ENCODE measurements around the gene HSPH1. TPM values are rescaled to one million over a fixed set of nuclear protein-coding genes. Genes with fewer than 3 reads are reported as not detected.

The HSPH1 gene
- total RNA-seq, 1 donor from 2014 or later, result 176 TPM

GRCh38 chr13:31198519-31198918, 36.8 kb upstream of the HSPH1 start:
- Mint-ChIP-seq H3K4me3 (peak overlapping the region; percentile 60), H3K27me3 (peaks cover 49% of the 10 kb centered on the region), H3K36me3 (peaks cover 3% of the 10 kb centered on the region), H3K4me1 (ENCODE audit: unreplicated experiment) (peaks cover 19% of the 10 kb centered on the region), H3K9me3 (no peaks in the 10 kb centered on the region), H3K27ac (no peak overlapping the region)
- no peak for DNase-seq (ENCODE audit: extremely low spot score, unreplicated experiment)
- TF ChIP-seq, protein P1, sequence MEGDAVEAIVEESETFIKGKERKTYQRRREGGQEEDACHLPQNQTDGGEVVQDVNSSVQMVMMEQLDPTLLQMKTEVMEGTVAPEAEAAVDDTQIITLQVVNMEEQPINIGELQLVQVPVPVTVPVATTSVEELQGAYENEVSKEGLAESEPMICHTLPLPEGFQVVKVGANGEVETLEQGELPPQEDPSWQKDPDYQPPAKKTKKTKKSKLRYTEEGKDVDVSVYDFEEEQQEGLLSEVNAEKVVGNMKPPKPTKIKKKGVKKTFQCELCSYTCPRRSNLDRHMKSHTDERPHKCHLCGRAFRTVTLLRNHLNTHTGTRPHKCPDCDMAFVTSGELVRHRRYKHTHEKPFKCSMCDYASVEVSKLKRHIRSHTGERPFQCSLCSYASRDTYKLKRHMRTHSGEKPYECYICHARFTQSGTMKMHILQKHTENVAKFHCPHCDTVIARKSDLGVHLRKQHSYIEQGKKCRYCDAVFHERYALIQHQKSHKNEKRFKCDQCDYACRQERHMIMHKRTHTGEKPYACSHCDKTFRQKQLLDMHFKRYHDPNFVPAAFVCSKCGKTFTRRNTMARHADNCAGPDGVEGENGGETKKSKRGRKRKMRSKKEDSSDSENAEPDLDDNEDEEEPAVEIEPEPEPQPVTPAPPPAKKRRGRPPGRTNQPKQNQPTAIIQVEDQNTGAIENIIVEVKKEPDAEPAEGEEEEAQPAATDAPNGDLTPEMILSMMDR (conservative IDR thresholded peaks at IDR 0.05), result no peak

DNA sequence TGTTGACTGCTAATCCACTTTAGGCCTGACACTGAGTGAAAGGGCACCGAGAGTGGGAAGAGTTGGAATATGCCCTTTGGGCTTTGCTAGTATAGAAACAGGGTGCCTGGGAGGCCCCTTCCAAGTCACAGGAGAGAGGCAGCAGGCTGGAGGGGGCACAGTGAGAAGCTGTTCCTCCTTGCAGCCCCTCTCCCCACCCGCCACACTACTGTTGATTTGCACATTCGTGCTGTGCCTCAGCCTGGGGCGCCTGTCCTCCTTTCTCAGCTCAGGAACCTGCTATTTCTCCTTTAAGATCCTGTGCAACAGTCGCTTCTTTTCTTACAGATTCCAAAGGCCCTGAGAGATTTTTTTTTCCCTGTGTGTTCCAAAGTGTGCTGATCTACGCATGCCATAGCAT, 35.3 kb upstream of the HSPH1 start:
- peaks cover 48% of the 10 kb centered on the region for H3K27me3 Mint-ChIP-seq

DNA sequence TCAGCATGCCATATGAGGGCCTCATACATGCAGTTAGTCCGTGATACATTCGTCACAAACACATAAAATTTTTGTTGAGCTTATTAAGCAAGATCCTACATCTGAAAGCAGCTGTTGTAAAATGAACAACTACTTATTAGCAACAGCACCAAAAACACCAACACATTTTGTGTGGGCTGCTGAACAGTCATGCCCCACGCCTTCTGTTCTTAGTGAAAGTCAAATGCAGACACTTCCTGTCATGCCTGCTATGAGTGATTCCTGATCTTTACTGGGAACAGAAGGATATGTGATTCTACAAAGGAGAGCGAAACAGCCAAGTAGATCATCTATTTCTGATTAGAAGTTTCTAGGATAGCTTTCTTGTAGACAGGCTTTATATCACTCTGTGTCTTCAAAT, 33.9 kb upstream of the HSPH1 start:
- Mint-ChIP-seq H3K27ac (no peak overlapping the region), H3K4me3 (no peak overlapping the region), H3K27me3 (peaks cover 54% of the 10 kb centered on the region), H3K9me3 (no peaks in the 10 kb centered on the region), H3K4me1 (ENCODE audit: unreplicated experiment) (peaks cover 12% of the 10 kb centered on the region), H3K36me3 (peaks cover 3% of the 10 kb centered on the region)
- DNase-seq (ENCODE audit: extremely low spot score, unreplicated experiment), result no peak
- TF ChIP-seq, protein P1 (conservative IDR thresholded peaks at IDR 0.05), result no peak

More for the DNA sequence above, 35.3 kb upstream of the HSPH1 start:
- TF ChIP-seq, protein P1 (conservative IDR thresholded peaks at IDR 0.05), result no peak
- no peak overlapping the region for H3K4me3 Mint-ChIP-seq
- peaks cover 19% of the 10 kb centered on the region for H3K4me1 Mint-ChIP-seq (ENCODE audit: unreplicated experiment)
- no peak for DNase-seq (ENCODE audit: extremely low spot score, unreplicated experiment)
- H3K9me3 Mint-ChIP-seq, result no peaks in the 10 kb centered on the region
- no peak overlapping the region for H3K27ac Mint-ChIP-seq
- H3K36me3 Mint-ChIP-seq, result peaks cover 3% of the 10 kb centered on the region

GRCh38 chr13:31192306-31192705, 30.6 kb upstream of the HSPH1 start:
- no peak overlapping the region for H3K4me3 Mint-ChIP-seq
- no peak overlapping the region for H3K27ac Mint-ChIP-seq
- H3K9me3 Mint-ChIP-seq, result peaks cover 4% of the 10 kb centered on the region
- H3K4me1 Mint-ChIP-seq (ENCODE audit: unreplicated experiment), result peaks cover 9% of the 10 kb centered on the region
- H3K36me3 Mint-ChIP-seq, result peaks cover 3% of the 10 kb centered on the region
- TF ChIP-seq, protein P1 (conservative IDR thresholded peaks at IDR 0.05), result no peak
- no peak for DNase-seq (ENCODE audit: extremely low spot score, unreplicated experiment)
- H3K27me3 Mint-ChIP-seq, result peaks cover 54% of the 10 kb centered on the region

DNA sequence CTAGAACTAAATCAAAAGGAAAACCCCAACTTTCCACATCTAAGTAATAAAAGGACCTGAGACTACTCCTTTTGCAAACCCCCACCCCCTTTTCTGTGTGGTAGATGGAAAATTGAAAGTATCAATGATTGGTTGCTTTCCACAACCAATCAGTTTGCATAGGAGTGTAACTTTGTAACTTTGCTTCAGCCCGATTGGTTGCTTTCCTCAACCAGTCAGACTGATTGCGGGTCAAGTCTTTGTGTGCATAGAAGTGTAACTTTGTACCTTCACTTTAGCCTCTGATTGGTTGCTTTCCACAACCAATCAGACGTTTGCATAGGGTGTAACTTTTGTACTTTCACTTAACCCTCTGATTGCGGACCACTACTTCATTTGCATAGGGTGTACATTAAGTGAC, 30.0 kb upstream of the HSPH1 start:
- TF ChIP-seq, protein P1 (conservative IDR thresholded peaks at IDR 0.05), result no peak
- Mint-ChIP-seq H3K27me3 (peaks cover 53% of the 10 kb centered on the region), H3K36me3 (peaks cover 3% of the 10 kb centered on the region), H3K4me1 (ENCODE audit: unreplicated experiment) (peaks cover 7% of the 10 kb centered on the region), H3K27ac (no peak overlapping the region), H3K4me3 (no peak overlapping the region), H3K9me3 (peaks cover 4% of the 10 kb centered on the region)
- no peak for DNase-seq (ENCODE audit: extremely low spot score, unreplicated experiment)
